Neural cell (in vitro differentiated cells): ENCODE results near the gene TMCC1.

ENCODE experiments used
- CTCF ChIP-seq: fragments of 450-650 bp; IDR thresholded peaks from 2 replicates; pipeline ENCODE4 v1.5.1; 2014; ENCODE audit warnings: antibody characterized with exemption, mild to moderate bottlenecking, moderate library complexity; ENCODE audit not compliant: poor library complexity, severe bottlenecking
- EP300 ChIP-seq: fragments of 450-650 bp; conservative IDR thresholded peaks from 2 replicates; pipeline ENCODE4 v1.6.1; 2014; ENCODE audit warnings: antibody characterized with exemption, mild to moderate bottlenecking, moderate library complexity; ENCODE audit not compliant: poor library complexity, severe bottlenecking
- EZH2 ChIP-seq: fragments of 200-600, 300-800 bp; shearing (Covaris generic), sonication (generic); IDR thresholded peaks from 2 replicates; pipeline ENCODE4 v1.6.1; 2014; ENCODE audit warnings: antibody characterized with exemption, low read length, borderline replicate concordance, mild to moderate bottlenecking; ENCODE audit not compliant: insufficient read depth, poor library complexity, severe bottlenecking
- POLR2AphosphoS5 ChIP-seq: IDR thresholded peaks from 2 replicates; pipeline ENCODE4 v1.6.1; 2012
- SMC3 ChIP-seq: fragments of 450-650 bp; conservative IDR thresholded peaks from 2 replicates; pipeline ENCODE4 v1.6.1; 2014; ENCODE audit warnings: antibody characterized with exemption, mild to moderate bottlenecking, moderate library complexity; ENCODE audit not compliant: poor library complexity
- TAF1 ChIP-seq: IDR thresholded peaks from 2 replicates; pipeline ENCODE4 v1.6.1; 2012; ENCODE audit warnings: low read depth

- no peak for TF ChIP-seq SMC3
- no peak for TF ChIP-seq EP300
- no peak for TF ChIP-seq CTCF
- TF ChIP-seq EZH2, result no peak
- TF ChIP-seq TAF1, result no peak
- TF ChIP-seq POLR2AphosphoS5, result no peak
Observed at GRCh38 chr3:129838086-129838485, 55.4 kb downstream of the TMCC1 start.
